Immature natural killer cell (primary cell): ENCODE measurements around the gene TEN1. TPM values are rescaled to one million over a fixed set of nuclear protein-coding genes. Genes with fewer than 3 reads are reported as not detected.
"Not testable (repeated sequence)": the region's sequence is repeated elsewhere in the genome, so short reads cannot be mapped to it uniquely, and the experiment has no call there.

Experiments
- DNase-seq, 3 donors: peaks; one replicate each; pipeline ENCODE4 v3.0.0; 2022; ENCODE audit warnings: mixed read lengths in 1 of 3
- H3K27ac Mint-ChIP-seq, 6 donors: one replicate each; pipeline ENCODE4 v1.8.0; 2020; ENCODE audit warnings: mixed read lengths in 6 of 6, mild to moderate bottlenecking in 5 of 6, inconsistent platforms in 4 of 6, moderate library complexity in 3 of 6
- H3K27me3 Mint-ChIP-seq, 3 donors: one replicate each; pipeline ENCODE4 v1.8.0; 2020 to 2021; ENCODE audit warnings: low read depth in 3 of 3, mild to moderate bottlenecking in 3 of 3, mixed read lengths in 3 of 3, moderate library complexity in 3 of 3, inconsistent platforms in 1 of 3
- H3K36me3 Mint-ChIP-seq, 3 donors: one replicate each; pipeline ENCODE4 v1.8.0; 2020; ENCODE audit warnings: mixed read lengths in 3 of 3, inconsistent platforms in 2 of 3, mild to moderate bottlenecking in 2 of 3
- H3K4me1 Mint-ChIP-seq, 2 donors: one replicate each; pipeline ENCODE4 v1.8.0; 2020; ENCODE audit warnings: inconsistent platforms in 2 of 2, mild to moderate bottlenecking in 2 of 2, mixed read lengths in 2 of 2, moderate library complexity in 1 of 2
- H3K4me3 Mint-ChIP-seq, 5 donors: one replicate each; pipeline ENCODE4 v1.8.0; 2020; ENCODE audit warnings: mild to moderate bottlenecking in 5 of 5, mixed read lengths in 5 of 5, inconsistent platforms in 3 of 5, moderate library complexity in 3 of 5
- H3K9me3 Mint-ChIP-seq, 6 donors: one replicate each; pipeline ENCODE4 v1.8.0; 2020; ENCODE audit warnings: mild to moderate bottlenecking in 6 of 6, mixed read lengths in 6 of 6, inconsistent platforms in 4 of 6, moderate library complexity in 3 of 6
- polyA plus RNA-seq, 3 donors: library from polyadenylated mRNA; unstranded; fragments of 300-500 nt; fragmentation: Illumina TruSeq; gene quantifications; one replicate each; pipeline ENCODE4 v1.2.3, GENCODE V29; 2021

TEN1 gene
- polyA plus RNA-seq, 3 donors from 2014 or later = 40.2 to 53.0 (median 43.7) TPM

DNA sequence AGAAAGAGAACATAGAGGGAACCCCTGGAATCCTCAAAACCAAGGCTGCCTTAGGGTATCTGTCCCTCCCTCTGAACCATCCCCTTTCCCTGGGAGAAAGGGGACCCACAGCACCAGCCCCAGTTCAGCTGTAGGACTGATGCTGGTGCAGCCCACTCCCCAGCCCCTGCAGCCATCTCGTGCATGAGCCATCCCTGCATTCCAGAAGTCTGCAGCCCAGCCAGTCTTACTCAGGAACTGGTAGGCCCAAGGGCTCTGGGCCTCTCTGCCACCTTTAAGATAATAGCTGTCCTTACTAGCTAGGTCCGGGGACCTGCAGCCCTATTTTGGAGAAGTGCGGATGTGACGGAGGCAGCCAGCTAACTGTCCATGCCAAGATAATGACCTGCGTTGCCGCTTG lies 54.1 kb downstream of the TEN1 start:
- peaks cover 0 to under 1% (median 0%) of the 10 kb centered on the region in 3 donors for H3K36me3 Mint-ChIP-seq
- H3K27me3 Mint-ChIP-seq = peaks cover 0 to 5% (median under 1%) of the 10 kb centered on the region in 3 donors
- peaks cover 13 to 14% of the 10 kb centered on the region in 2 donors for H3K4me1 Mint-ChIP-seq
- no peaks in the 10 kb centered on the region for H3K9me3 Mint-ChIP-seq
- H3K4me3 Mint-ChIP-seq = no peak overlapping the region
- DNase-seq = no peak
- H3K27ac Mint-ChIP-seq = no peak overlapping the region

DNA sequence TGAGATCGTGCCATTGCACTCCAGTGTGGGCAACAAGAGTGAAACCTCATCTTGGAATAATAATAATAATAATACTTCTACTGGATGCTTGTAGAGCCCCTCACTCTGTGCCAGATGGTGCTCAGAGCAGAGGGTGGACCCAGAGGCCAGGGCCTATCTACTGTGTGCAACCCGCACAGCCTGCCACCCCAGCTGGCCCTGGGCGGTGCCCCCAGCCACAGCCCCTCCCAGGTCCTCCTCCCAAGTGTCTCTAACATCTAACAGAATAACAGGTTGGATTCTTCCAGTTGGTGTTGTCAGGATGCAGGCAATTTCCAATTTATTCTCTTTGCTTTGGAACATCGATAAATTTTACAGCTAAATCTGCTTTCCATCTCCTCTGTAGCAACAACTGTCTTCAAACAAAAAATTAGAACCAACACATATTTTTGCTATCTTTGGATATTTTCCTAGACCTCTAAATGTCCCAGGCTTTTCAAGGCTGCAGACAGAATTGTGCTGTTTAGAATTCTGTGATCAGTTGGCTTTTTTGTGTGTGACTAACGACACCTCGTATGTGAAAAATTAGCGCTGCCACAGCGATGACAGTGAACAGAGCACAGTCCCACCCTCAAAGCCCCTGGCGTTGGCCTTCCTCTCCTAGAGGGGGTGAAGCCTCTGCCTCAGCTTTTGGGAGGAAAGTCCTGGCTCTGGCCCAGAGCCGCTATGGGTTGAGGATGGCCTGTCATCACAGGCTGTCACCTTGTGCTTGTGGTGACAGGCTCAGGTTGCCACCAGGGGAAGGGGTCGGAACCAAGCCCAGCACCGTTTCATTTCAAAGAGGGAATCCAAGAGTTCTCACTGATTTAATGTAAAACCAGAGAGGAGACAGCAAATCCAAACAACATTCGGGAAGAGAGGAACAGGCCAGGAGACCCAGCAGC lies 55.6 kb downstream of the TEN1 start:
- Mint-ChIP-seq H3K27me3 (peaks cover 0 to 2% (median 2%) of the 10 kb centered on the region in 3 donors), H3K4me3 (no peak overlapping the region), H3K9me3 (no peaks in the 10 kb centered on the region), H3K4me1 (peaks cover 5 to 6% of the 10 kb centered on the region in 2 donors), H3K36me3 (peaks cover 0 to 16% (median 15%) of the 10 kb centered on the region in 3 donors), H3K27ac (no peak overlapping the region)
- no peak for DNase-seq

DNA sequence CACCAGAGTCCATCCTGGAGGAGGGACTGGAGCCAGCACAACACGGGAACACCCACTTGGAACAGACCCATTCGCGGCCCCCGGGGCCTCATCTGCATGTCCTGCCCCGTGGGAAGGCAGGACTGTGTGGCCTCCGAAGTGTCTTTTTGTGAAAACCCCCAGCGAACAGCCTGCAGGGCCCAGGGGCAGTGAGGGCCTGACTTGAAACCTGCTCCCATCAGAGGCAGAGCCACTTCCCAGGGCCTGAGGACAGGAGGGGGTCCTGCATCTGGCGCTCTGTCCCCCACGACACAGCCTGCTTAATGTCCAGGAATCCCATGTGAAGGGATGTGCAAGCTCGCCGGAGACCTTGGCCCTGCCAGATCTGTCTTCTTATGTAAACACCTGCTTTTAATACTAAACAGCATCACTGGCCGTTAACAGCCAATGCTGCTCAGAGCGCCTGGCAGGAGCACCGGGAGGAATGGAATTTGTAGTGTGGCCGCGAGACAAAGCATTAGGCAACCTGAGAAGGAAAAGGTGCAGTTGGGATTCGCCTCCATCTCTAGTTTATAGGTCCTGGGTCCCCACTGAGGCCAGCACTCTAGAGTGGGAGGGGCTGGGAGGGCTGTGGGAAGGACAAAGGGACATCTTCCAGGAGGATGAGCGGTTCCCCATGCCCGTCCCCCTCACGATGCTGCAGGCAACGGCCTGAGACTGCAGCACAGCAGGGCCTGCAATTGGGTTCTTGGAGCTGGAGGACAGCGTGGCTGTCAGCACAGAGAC lies 57.6 kb downstream of the TEN1 start:
- Mint-ChIP-seq H3K4me3 (no peak overlapping the region), H3K4me1 (peaks cover 0 to 1% of the 10 kb centered on the region in 2 donors), H3K36me3 (peaks cover 5 to 27% (median 23%) of the 10 kb centered on the region in 3 donors), H3K27ac (peak overlapping the region in 2 of 6 donors; percentile 16 to 26), H3K27me3 (peaks cover 0 to 2% (median 0%) of the 10 kb centered on the region in 3 donors), H3K9me3 (no peaks in the 10 kb centered on the region)
- no peak for DNase-seq

DNA sequence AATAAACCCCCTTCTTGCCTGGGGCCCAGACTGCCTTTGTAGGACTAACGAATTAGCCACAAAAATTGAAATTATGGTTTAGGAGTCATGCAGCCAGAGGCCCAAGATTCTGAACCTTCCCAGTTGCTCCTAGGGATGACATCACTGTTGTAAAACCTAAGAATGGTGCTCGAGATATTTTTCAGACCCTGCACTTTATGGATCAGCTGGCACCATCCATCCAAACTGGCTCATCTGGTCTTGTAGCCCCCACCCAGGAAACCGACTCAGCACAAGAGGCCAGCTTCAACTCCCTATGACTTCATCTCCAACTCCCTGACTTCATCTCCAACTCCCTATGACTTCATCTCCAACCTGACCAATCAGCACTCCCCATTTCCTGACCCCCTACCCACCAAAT lies 59.0 kb downstream of the TEN1 start:
- H3K4me3 Mint-ChIP-seq = no peak overlapping the region
- no peaks in the 10 kb centered on the region for H3K9me3 Mint-ChIP-seq
- H3K27ac Mint-ChIP-seq = peak overlapping the region in 2 of 6 donors; percentile 12 to 58
- H3K4me1 Mint-ChIP-seq = peaks cover 0 to 1% of the 10 kb centered on the region in 2 donors
- peaks cover 5 to 27% (median 23%) of the 10 kb centered on the region in 3 donors for H3K36me3 Mint-ChIP-seq
- H3K27me3 Mint-ChIP-seq = peaks cover 0 to 2% (median 0%) of the 10 kb centered on the region in 3 donors
- DNase-seq = no peak

DNA sequence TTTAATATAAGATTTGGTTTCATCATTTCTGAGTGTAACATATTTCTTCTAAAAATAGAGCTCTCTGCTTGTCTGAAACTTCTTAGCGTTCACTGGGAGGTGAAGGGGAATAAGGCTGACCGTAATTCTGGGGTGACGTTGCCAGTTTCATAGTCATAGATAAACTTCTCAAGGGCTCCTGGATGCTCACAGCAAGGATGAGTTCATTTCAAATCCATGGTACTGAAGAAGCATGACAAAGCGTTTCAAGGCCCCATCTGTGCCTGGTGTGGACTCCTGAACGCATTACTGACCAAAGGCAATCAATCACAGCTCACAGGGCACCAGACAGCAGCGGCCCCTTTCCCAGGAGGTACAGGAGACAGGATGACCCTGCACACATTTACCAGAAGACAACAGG lies 60.1 kb downstream of the TEN1 start:
- Mint-ChIP-seq H3K36me3 (peaks cover 13 to 37% (median 30%) of the 10 kb centered on the region in 3 donors), H3K4me3 (no peak overlapping the region)

DNA sequence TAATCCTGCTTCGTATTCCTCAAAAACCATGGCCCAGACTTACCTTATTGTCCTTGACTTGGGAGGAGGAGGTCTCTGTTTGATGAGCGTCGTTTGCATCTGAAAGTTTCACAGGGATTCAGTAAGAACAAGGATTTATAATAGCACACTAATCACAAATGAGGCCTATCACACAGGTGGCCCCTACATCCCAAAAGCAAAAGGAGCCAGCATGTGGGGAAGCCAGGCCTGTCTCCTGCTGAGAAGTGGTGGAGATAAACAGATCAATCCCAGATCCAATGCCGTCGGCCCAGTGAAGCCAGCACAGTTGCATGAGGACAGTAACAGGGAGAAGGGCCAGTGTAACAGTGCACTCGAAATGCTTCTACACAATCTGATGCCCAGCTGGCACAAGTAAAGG lies 61.3 kb downstream of the TEN1 start:
- Mint-ChIP-seq H3K4me3 (no peak overlapping the region), H3K36me3 (peaks cover 20 to 49% (median 39%) of the 10 kb centered on the region in 3 donors), H3K27me3 (peaks cover 0 to 3% (median 2%) of the 10 kb centered on the region in 3 donors), H3K4me1 (no peaks in the 10 kb centered on the region), H3K9me3 (no peaks in the 10 kb centered on the region), H3K27ac (peak overlapping the region in 2 of 6 donors; percentile 31 to 69)
- DNase-seq = no peak

More for the DNA sequence above, 60.1 kb downstream of the TEN1 start:
- Mint-ChIP-seq H3K27me3 (peaks cover 0 to 3% (median 2%) of the 10 kb centered on the region in 3 donors), H3K27ac (no peak overlapping the region), H3K9me3 (no peaks in the 10 kb centered on the region), H3K4me1 (peaks cover 0 to 1% of the 10 kb centered on the region in 2 donors)
- no peak for DNase-seq

DNA sequence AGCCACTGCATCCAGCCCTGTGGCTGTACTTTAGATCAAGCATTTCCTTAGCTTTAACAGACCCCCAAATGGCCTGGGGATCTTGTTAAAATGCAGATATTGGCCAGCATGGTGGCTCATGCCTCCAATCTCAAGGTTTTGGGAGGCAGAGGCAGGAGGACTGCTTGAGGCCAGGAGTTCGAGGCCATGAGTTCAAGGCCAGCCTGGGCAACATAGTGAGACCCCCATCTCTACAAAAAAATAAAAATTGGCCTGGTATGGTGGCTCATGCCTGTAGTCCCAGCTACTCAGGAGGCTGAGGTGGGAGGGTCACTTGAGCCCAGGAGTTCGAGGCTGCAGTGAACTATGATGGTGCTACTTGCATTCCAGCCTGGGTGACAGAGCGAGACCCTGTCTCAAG lies 63.8 kb downstream of the TEN1 start:
- H3K27me3 Mint-ChIP-seq, H3K27ac Mint-ChIP-seq, DNase-seq, H3K9me3 Mint-ChIP-seq, H3K4me1 Mint-ChIP-seq, H3K4me3 Mint-ChIP-seq: not testable (repeated sequence)
- H3K36me3 Mint-ChIP-seq = peaks cover 28 to 56% (median 48%) of the 10 kb centered on the region in 3 donors

DNA sequence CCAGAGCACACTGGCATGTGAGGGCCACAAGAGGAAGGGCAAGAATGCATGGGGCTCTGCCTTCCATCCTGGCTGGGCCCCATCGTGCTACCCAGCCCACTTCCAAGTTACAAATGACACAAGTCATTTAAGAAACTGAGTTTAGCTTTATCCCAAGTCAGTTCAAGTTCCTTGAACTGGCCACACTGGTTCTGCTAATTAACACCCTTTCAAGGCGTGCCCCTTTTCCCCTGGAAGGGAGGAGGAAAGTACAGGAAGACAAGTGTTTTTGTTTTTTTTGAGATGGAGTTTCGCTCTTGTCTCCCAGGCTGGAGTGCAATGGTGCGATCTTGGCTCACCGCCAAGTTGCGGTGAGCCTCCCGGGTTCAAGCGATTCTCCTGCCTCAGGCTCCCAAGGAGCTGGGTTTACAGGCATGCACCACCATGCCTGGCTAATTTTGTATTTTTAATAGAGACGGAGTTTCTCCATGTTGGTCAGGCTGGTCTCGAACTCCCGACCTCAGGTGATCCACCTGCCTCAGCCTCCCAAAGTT lies 65.5 kb downstream of the TEN1 start:
- H3K27me3 Mint-ChIP-seq, DNase-seq, H3K4me1 Mint-ChIP-seq, H3K4me3 Mint-ChIP-seq, H3K9me3 Mint-ChIP-seq, H3K27ac Mint-ChIP-seq: not testable (repeated sequence)
- H3K36me3 Mint-ChIP-seq = peaks cover 33 to 56% (median 42%) of the 10 kb centered on the region in 3 donors

DNA sequence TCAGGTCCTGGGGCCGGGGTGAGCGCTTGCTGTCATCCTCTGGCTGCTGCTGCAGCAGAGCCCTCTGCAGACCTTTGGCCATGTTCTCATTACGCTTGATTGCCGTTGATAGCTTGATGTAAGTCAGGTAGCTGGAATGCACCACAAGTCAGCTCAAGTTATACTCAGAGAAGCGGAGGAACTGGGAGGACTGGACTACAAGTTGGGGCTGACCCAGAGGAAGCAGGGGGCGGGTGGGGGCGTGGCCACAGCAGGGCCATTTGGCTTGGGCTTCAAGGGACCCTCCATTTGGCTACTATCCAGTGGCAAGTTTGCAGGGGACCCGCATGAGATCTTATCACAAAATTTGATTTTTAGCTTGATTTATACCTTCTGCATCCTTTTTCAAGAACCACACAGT lies 67.0 kb downstream of the TEN1 start:
- peaks cover 33 to 55% (median 43%) of the 10 kb centered on the region in 3 donors for H3K36me3 Mint-ChIP-seq
- H3K4me1 Mint-ChIP-seq = no peaks in the 10 kb centered on the region
- DNase-seq = no peak
- H3K27ac Mint-ChIP-seq = no peak overlapping the region
- H3K4me3 Mint-ChIP-seq = no peak overlapping the region
- no peaks in the 10 kb centered on the region for H3K9me3 Mint-ChIP-seq
- H3K27me3 Mint-ChIP-seq = peaks cover 0 to 6% (median 5%) of the 10 kb centered on the region in 3 donors

DNA sequence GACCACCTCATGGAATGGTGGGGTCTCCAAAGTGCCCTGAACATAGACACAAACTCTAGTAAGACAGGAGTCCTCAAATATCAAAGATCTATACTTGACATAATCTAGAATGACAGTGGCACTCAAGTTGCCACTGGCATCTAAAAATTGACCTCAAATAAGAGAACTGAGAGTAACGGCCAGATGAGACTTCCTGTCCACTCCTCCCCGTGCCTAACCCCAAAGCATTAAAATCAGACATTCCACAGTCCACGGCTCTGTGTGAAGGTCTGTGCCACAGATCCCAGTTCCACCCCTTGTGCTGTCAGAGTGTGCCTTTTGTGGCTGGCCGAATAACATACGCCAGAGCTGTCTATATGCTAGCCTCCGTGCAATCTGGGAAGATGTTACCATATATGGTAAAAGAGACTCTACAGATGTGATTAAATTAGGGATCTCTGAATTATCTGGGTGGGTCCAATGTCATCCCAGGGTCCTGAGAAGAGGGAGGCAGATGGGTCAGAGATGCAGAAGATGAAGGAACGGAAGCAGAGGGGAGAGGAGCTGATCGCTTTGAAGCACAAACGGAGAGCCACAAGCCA lies 69.1 kb downstream of the TEN1 start:
- peaks cover 0 to 6% (median 5%) of the 10 kb centered on the region in 3 donors for H3K27me3 Mint-ChIP-seq
- no peak overlapping the region for H3K4me3 Mint-ChIP-seq
- no peaks in the 10 kb centered on the region for H3K9me3 Mint-ChIP-seq
- peak overlapping the region in 2 of 6 donors; percentile 16 to 57 for H3K27ac Mint-ChIP-seq
- DNase-seq = no peak
- no peaks in the 10 kb centered on the region for H3K4me1 Mint-ChIP-seq
- peaks cover 33 to 54% (median 47%) of the 10 kb centered on the region in 3 donors for H3K36me3 Mint-ChIP-seq

DNA sequence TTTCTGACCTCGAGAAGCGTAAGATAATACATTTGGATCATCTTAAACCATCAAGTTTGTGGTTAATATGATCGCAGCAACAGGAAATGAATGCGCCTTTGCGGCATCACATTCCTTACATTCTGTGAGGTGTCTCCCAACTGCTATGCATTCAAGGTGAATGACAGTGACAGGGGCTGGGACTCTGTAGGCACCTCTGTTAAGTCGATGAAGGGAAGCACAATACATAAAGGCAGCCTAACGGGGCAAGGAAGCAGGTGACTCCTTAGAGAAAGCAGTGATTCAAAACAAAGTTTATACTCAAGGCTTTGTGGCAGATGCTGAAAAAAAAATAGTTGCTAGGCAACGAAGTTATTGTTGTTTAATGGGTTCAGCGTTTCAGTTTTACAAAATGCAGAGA lies 69.7 kb downstream of the TEN1 start:
- Mint-ChIP-seq H3K9me3 (no peaks in the 10 kb centered on the region), H3K4me3 (no peak overlapping the region), H3K4me1 (no peaks in the 10 kb centered on the region), H3K27ac (no peak overlapping the region), H3K36me3 (peaks cover 29 to 53% (median 44%) of the 10 kb centered on the region in 3 donors), H3K27me3 (peaks cover 0 to 5% (median 3%) of the 10 kb centered on the region in 3 donors)
- no peak for DNase-seq

DNA sequence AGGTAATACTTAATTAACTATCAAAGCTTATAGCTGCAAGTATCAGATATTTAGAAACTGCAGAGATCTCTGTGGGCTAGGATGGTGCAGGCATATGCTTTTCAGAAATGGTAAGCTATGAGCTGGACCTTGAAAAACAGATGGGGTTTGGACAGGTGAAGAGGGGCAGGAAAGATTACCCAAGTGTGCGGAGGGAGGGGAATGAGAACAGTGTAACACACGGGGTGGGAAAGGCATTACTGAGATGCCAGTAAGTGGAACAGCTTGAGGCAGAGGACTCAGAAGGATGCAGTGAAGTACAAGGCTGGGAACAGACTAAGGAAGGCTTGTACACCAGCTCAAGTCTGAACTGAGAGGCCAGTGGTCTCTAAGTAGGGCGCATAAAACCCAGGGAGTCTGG lies 70.2 kb downstream of the TEN1 start:
- no peak for DNase-seq
- Mint-ChIP-seq H3K36me3 (peaks cover 24 to 53% (median 43%) of the 10 kb centered on the region in 3 donors), H3K27me3 (peaks cover 0 to 5% (median 3%) of the 10 kb centered on the region in 3 donors), H3K27ac (no peak overlapping the region), H3K4me1 (no peaks in the 10 kb centered on the region), H3K9me3 (no peaks in the 10 kb centered on the region), H3K4me3 (no peak overlapping the region)

DNA sequence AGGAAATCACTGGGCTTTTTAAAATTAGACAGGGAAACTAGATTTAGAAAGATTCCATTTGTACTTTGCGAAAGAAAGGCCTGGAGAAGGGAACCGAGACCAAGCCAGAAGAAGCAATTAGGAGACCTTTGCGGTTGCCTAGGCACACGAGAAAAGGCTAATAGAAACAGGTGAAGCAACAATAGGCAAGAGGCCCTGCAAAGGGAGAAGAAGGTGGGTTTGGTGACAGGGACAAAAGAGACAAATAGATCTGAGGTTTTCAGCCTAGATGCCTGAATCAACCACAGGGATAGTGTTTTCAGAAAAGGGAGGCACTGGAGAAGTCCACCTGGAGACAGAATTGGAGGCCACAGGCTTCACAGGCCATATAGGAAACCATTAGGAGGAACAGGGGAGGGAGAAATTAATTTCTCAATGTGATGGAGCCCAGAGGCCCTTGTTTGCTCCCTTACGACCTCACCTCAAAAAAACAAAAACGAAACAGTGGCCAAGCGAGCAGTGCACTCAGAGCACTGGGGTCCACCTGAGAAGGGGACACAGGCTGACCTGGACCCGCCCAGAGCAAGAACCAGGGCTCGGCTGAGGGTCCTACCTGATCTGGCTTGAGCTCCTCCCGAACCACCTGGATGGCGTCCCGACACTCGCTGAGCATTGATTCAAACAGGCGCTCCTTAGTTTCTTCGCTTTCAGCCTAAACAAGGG lies 70.9 kb downstream of the TEN1 start:
- Mint-ChIP-seq H3K27me3 (peaks cover 0 to 5% (median 3%) of the 10 kb centered on the region in 3 donors), H3K27ac (peak overlapping the region in 2 of 6 donors; percentile 15 to 51), H3K4me1 (no peaks in the 10 kb centered on the region), H3K9me3 (no peaks in the 10 kb centered on the region), H3K4me3 (no peak overlapping the region), H3K36me3 (peaks cover 21 to 46% (median 39%) of the 10 kb centered on the region in 3 donors)
- DNase-seq = no peak
